DOHH2 (cell line): ENCODE data around the gene KRTAP25-1.

Experiments
- EZH2phosphoT487 ChIP-seq: fragments of 200-600 bp; sonication (generic); IDR thresholded peaks from 2 replicates; pipeline ENCODE4 v1.6.1; 2017; ENCODE audit warnings: borderline replicate concordance, mild to moderate bottlenecking, antibody characterized with exemption, low read length, moderate library complexity, mixed read lengths
- TF ChIP-seq, protein P1 (sequence below): fragments of 200-600 bp; sonication (generic); IDR thresholded peaks from one replicate; pipeline ENCODE4 v1.5.1; 2014; ENCODE audit warnings: antibody characterized with exemption, mild to moderate bottlenecking, low read depth, low read length; ENCODE audit not compliant: poor library complexity, severe bottlenecking

DNA sequence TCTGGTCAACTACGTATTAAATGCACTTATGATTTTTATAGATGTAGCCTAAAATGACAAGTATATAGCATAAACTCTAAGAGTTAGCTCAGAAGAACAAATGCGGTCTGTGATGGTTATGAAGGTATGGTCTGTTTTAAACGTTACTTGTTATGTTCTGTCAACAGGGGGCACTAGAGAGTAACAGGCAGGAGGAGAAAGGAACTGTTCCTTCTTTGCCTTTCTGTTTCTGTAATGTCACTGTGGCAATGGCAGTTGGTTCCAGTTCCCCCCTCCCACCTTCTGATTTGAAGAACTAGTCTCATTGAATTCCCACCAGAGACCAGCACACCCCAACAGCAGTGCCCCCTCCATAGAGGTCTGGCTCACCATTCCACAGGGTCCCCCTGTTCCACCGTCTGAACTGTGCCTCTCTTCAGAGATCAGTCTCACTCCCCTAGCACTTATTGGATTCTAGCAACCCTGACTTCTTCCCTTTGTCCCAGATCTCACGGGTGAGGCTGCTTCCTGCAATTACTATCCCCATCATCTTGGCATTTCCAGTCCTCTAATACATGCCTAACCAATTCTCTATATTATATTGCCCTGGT is 20.6 kb downstream of the KRTAP25-1 start:
- no peak for TF ChIP-seq EZH2phosphoT487
- TF ChIP-seq, protein P1, sequence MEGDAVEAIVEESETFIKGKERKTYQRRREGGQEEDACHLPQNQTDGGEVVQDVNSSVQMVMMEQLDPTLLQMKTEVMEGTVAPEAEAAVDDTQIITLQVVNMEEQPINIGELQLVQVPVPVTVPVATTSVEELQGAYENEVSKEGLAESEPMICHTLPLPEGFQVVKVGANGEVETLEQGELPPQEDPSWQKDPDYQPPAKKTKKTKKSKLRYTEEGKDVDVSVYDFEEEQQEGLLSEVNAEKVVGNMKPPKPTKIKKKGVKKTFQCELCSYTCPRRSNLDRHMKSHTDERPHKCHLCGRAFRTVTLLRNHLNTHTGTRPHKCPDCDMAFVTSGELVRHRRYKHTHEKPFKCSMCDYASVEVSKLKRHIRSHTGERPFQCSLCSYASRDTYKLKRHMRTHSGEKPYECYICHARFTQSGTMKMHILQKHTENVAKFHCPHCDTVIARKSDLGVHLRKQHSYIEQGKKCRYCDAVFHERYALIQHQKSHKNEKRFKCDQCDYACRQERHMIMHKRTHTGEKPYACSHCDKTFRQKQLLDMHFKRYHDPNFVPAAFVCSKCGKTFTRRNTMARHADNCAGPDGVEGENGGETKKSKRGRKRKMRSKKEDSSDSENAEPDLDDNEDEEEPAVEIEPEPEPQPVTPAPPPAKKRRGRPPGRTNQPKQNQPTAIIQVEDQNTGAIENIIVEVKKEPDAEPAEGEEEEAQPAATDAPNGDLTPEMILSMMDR, result peak; percentile 62
